Measurements from ENCODE around the gene GNB1L.

GNB1L gene

GRCh38 chr22:19885841-19886592 is 31.3 kb upstream of the GNB1L start:
- H3K4me1 ChIP-seq (ENCODE audit: control insufficient read depth, insufficient read depth, low read depth, low read length), result peaks cover 48% of the 10 kb centered on the region
- no peak overlapping the region for H2AFZ ChIP-seq (ENCODE audit: low read depth, low read length)
- H3K14ac ChIP-seq (ENCODE audit: low read length in 2 of 2), result peak overlapping the region in 1 of 2 experiments; percentile 1
- H3K4ac ChIP-seq (ENCODE audit: low read depth in 1 of 2, low read length in 2 of 2), result peak overlapping the region in 1 of 2 experiments; percentile 7
- no peak overlapping the region for H2BK15ac ChIP-seq (ENCODE audit: low read depth, poor library complexity, severe bottlenecking)
- no peak overlapping the region for H3K4me2 ChIP-seq (ENCODE audit: low read length, poor library complexity, severe bottlenecking)
- no peak for DNase-seq
- H2BK12ac ChIP-seq (ENCODE audit: low read length in 2 of 2), result peak overlapping the region in 1 of 2 experiments; percentile 57
- no peak overlapping the region for H4K8ac ChIP-seq (ENCODE audit: low read length)
- no peak overlapping the region for H2BK120ac ChIP-seq (ENCODE audit: low read depth, low read length)
- H3K9me3 ChIP-seq (ENCODE audit: control insufficient read depth, low read length), result no peaks in the 10 kb centered on the region
- peaks cover 0 to 6% of the 10 kb centered on the region in 2 experiments for H3K36me3 ChIP-seq (ENCODE audit: control insufficient read depth in 1 of 2, insufficient read depth in 2 of 2, low read depth in 1 of 2, low read length in 2 of 2)
- peak overlapping the region; percentile 71 for H3K9ac ChIP-seq (ENCODE audit: low read length)
- H2BK5ac ChIP-seq (ENCODE audit: low read depth, low read length, poor library complexity, severe bottlenecking), result no peak overlapping the region
- no peaks in the 10 kb centered on the region for H3K79me1 ChIP-seq (replicated peaks; ENCODE audit: low read length, poor library complexity, severe bottlenecking)
- H2AK5ac ChIP-seq (ENCODE audit: low read length, severe bottlenecking), result no peak overlapping the region
- no peaks in the 10 kb centered on the region for H3K27me3 ChIP-seq (ENCODE audit: control insufficient read depth in 1 of 2, insufficient read depth in 1 of 2, low read length in 2 of 2)
- peak overlapping the region; percentile 61 for H4K91ac ChIP-seq (ENCODE audit: low read length)
- peak overlapping the region in 1 of 2 experiments; percentile 28 for H3K23ac ChIP-seq (ENCODE audit: low read length in 2 of 2)
- H3K27ac ChIP-seq (ENCODE audit: low read length, poor library complexity, severe bottlenecking), result no peak overlapping the region
- peak overlapping the region in 1 of 2 experiments; percentile 42 for H3K18ac ChIP-seq (ENCODE audit: low read depth in 1 of 2, low read length in 2 of 2)
- 90% methylated on average over 15 of the region's 15 CpGs for WGBS
- H3K4me3 ChIP-seq (ENCODE audit: insufficient read depth in 1 of 2, low read depth in 1 of 2, low read length in 2 of 2), result no peak overlapping the region

GRCh38 chr22:19884954-19885751 is 30.5 kb upstream of the GNB1L start:
- Histone ChIP-seq H3K79me1 (replicated peaks; ENCODE audit: low read length, poor library complexity, severe bottlenecking) (no peaks in the 10 kb centered on the region), H3K4me1 (ENCODE audit: control insufficient read depth, insufficient read depth, low read depth, low read length) (peaks cover 48% of the 10 kb centered on the region), H3K4ac (ENCODE audit: low read depth in 1 of 2, low read length in 2 of 2) (no peak overlapping the region), H3K36me3 (ENCODE audit: control insufficient read depth in 1 of 2, insufficient read depth in 2 of 2, low read depth in 1 of 2, low read length in 2 of 2) (peaks cover 0 to 6% of the 10 kb centered on the region in 2 experiments), H3K9ac (ENCODE audit: low read length) (no peak overlapping the region), H4K91ac (ENCODE audit: low read length) (peak overlapping the region; percentile 20), H3K18ac (ENCODE audit: low read depth in 1 of 2, low read length in 2 of 2) (peak overlapping the region in 1 of 2 experiments; percentile 31), H3K9me3 (ENCODE audit: control insufficient read depth, low read length) (no peaks in the 10 kb centered on the region), H3K4me3 (ENCODE audit: insufficient read depth in 1 of 2, low read depth in 1 of 2, low read length in 2 of 2) (no peak overlapping the region), H3K27me3 (ENCODE audit: control insufficient read depth in 1 of 2, insufficient read depth in 1 of 2, low read length in 2 of 2) (no peaks in the 10 kb centered on the region), H2BK15ac (ENCODE audit: low read depth, poor library complexity, severe bottlenecking) (no peak overlapping the region), H2BK12ac (ENCODE audit: low read length in 2 of 2) (peak overlapping the region in 1 of 2 experiments; percentile 32), H2AK5ac (ENCODE audit: low read length, severe bottlenecking) (no peak overlapping the region), H2BK120ac (ENCODE audit: low read depth, low read length) (no peak overlapping the region), H3K23ac (ENCODE audit: low read length in 2 of 2) (no peak overlapping the region), H2BK5ac (ENCODE audit: low read depth, low read length, poor library complexity, severe bottlenecking) (no peak overlapping the region), H4K8ac (ENCODE audit: low read length) (no peak overlapping the region), H3K4me2 (ENCODE audit: low read length, poor library complexity, severe bottlenecking) (no peak overlapping the region), H3K27ac (ENCODE audit: low read length, poor library complexity, severe bottlenecking) (no peak overlapping the region), H2AFZ (ENCODE audit: low read depth, low read length) (no peak overlapping the region), H3K14ac (ENCODE audit: low read length in 2 of 2) (no peak overlapping the region)
- DNase-seq, result no peak
- 89% methylated on average over 26 of the region's 26 CpGs for WGBS

- Histone ChIP-seq H3K4me1 (ENCODE audit: control insufficient read depth, insufficient read depth, low read depth, low read length) (peaks cover 53% of the 10 kb centered on the region), H3K4me3 (ENCODE audit: insufficient read depth in 1 of 2, low read depth in 1 of 2, low read length in 2 of 2) (no peak overlapping the region), H3K4me2 (ENCODE audit: low read length, poor library complexity, severe bottlenecking) (no peak overlapping the region), H2AFZ (ENCODE audit: low read depth, low read length) (no peak overlapping the region), H4K91ac (ENCODE audit: low read length) (peak overlapping the region; percentile 44), H3K9ac (ENCODE audit: low read length) (no peak overlapping the region), H3K79me1 (replicated peaks; ENCODE audit: low read length, poor library complexity, severe bottlenecking) (peaks cover 3% of the 10 kb centered on the region), H3K27me3 (ENCODE audit: control insufficient read depth in 1 of 2, insufficient read depth in 1 of 2, low read length in 2 of 2) (no peaks in the 10 kb centered on the region), H2BK15ac (ENCODE audit: low read depth, poor library complexity, severe bottlenecking) (no peak overlapping the region), H2BK120ac (ENCODE audit: low read depth, low read length) (no peak overlapping the region), H3K27ac (ENCODE audit: low read length, poor library complexity, severe bottlenecking) (no peak overlapping the region), H2AK5ac (ENCODE audit: low read length, severe bottlenecking) (no peak overlapping the region), H2BK5ac (ENCODE audit: low read depth, low read length, poor library complexity, severe bottlenecking) (no peak overlapping the region), H3K23ac (ENCODE audit: low read length in 2 of 2) (no peak overlapping the region), H3K14ac (ENCODE audit: low read length in 2 of 2) (no peak overlapping the region), H3K4ac (ENCODE audit: low read depth in 1 of 2, low read length in 2 of 2) (no peak overlapping the region), H4K8ac (ENCODE audit: low read length) (no peak overlapping the region), H3K18ac (ENCODE audit: low read depth in 1 of 2, low read length in 2 of 2) (peak overlapping the region in 1 of 2 experiments; percentile 31), H2BK12ac (ENCODE audit: low read length in 2 of 2) (peak overlapping the region; percentile 14 to 32), H3K36me3 (ENCODE audit: control insufficient read depth in 1 of 2, insufficient read depth in 2 of 2, low read depth in 1 of 2, low read length in 2 of 2) (peaks cover 0 to 6% of the 10 kb centered on the region in 2 experiments), H3K9me3 (ENCODE audit: control insufficient read depth, low read length) (no peaks in the 10 kb centered on the region)
- 98% methylated on average over 15 of the region's 15 CpGs for WGBS
- no peak for DNase-seq
Observed at GRCh38 chr22:19884161-19884953, 29.7 kb upstream of the GNB1L start.
